Measurements from ENCODE around the gene DLEC1.

- TF ChIP-seq, protein P1, sequence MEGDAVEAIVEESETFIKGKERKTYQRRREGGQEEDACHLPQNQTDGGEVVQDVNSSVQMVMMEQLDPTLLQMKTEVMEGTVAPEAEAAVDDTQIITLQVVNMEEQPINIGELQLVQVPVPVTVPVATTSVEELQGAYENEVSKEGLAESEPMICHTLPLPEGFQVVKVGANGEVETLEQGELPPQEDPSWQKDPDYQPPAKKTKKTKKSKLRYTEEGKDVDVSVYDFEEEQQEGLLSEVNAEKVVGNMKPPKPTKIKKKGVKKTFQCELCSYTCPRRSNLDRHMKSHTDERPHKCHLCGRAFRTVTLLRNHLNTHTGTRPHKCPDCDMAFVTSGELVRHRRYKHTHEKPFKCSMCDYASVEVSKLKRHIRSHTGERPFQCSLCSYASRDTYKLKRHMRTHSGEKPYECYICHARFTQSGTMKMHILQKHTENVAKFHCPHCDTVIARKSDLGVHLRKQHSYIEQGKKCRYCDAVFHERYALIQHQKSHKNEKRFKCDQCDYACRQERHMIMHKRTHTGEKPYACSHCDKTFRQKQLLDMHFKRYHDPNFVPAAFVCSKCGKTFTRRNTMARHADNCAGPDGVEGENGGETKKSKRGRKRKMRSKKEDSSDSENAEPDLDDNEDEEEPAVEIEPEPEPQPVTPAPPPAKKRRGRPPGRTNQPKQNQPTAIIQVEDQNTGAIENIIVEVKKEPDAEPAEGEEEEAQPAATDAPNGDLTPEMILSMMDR (IDR thresholded peaks at IDR 0.05; ENCODE audit: poor library complexity, severe bottlenecking) = no peak
- no peak for TF ChIP-seq MXI1 (conservative IDR thresholded peaks at IDR 0.05; ENCODE audit: poor library complexity, severe bottlenecking)
- no peak for TF ChIP-seq TAF1 (IDR thresholded peaks at IDR 0.05; ENCODE audit: low read depth)
- TF ChIP-seq RAD21 (conservative IDR thresholded peaks at IDR 0.05) = no peak
- TF ChIP-seq POLR2AphosphoS5 (IDR thresholded peaks at IDR 0.05) = no peak
- no peak for TF ChIP-seq EZH2 (IDR thresholded peaks at IDR 0.05; ENCODE audit: borderline replicate concordance, insufficient read depth, low read length, poor library complexity, severe bottlenecking)
- TF ChIP-seq REST (IDR thresholded peaks at IDR 0.05; ENCODE audit: borderline replicate concordance) = no peak
These were observed 32.5 kb upstream of the DLEC1 start for GRCh38 chr3:38006445-38006995.
